Mesothelial cell of epicardium (in vitro differentiated cells): ENCODE data around the gene C20orf96. TPM values are rescaled to one million over a fixed set of nuclear protein-coding genes. Genes with fewer than 3 reads are reported as not detected.
A peak's percentile ranks its signal among the peaks of the same experiment; 100 is the strongest.

ENCODE experiments used
- DNase-seq, 2 experiments: peaks; one replicate each; pipeline ENCODE4 v3.0.0; 2021; ENCODE audit warnings: low spot score in 2 of 2; ENCODE audit not compliant: unreplicated experiment in 2 of 2
- H3K27ac Mint-ChIP-seq: 2 replicates; pipeline ENCODE4 v1.8.0; 2021; ENCODE audit warnings: mixed read lengths
- H3K27me3 Mint-ChIP-seq: 2 replicates; pipeline ENCODE4 v1.8.0; 2021; ENCODE audit warnings: low read depth, mixed read lengths
- H3K36me3 Mint-ChIP-seq: 2 replicates; pipeline ENCODE4 v1.8.0; 2021; ENCODE audit warnings: mixed read lengths
- H3K4me1 Mint-ChIP-seq: 2 replicates; pipeline ENCODE4 v1.8.0; 2021; ENCODE audit warnings: mixed read lengths
- H3K4me3 Mint-ChIP-seq: 2 replicates; pipeline ENCODE4 v1.8.0; 2021; ENCODE audit warnings: mild to moderate bottlenecking, moderate library complexity, mixed read lengths
- H3K9me3 Mint-ChIP-seq: 2 replicates; pipeline ENCODE4 v1.8.0; 2021; ENCODE audit warnings: mixed read lengths
- CTCF ChIP-seq: fragments of 200-600 bp; sonication (generic); IDR thresholded peaks from one replicate; pipeline ENCODE4 v1.5.0; 2021; ENCODE audit warnings: antibody characterized with exemption; ENCODE audit not compliant: unreplicated experiment
- total RNA-seq: library from RNA; stranded (reverse); gene quantifications from 3 replicates; pipeline ENCODE4 v1.2.1, GENCODE V29; 2021

C20orf96 gene
- total RNA-seq, 1 donor from 2014 or later, result 52.8 TPM

- Mint-ChIP-seq H3K4me3 (no peak overlapping the region), H3K27ac (no peak overlapping the region), H3K9me3 (no peaks in the 10 kb centered on the region), H3K36me3 (no peaks in the 10 kb centered on the region), H3K4me1 (peaks cover 23% of the 10 kb centered on the region), H3K27me3 (no peaks in the 10 kb centered on the region)
- no peak for DNase-seq
- TF ChIP-seq CTCF, result no peak
Measured at GRCh38 chr20:294602-295001, 4.1 kb upstream of the C20orf96 start.

GRCh38 chr20:289693-290083 is 862 bp downstream of the C20orf96 start:
- no peaks in the 10 kb centered on the region for H3K9me3 Mint-ChIP-seq
- no peak for DNase-seq
- H3K4me3 Mint-ChIP-seq, result no peak overlapping the region
- no peak for TF ChIP-seq CTCF
- no peak overlapping the region for H3K27ac Mint-ChIP-seq
- no peaks in the 10 kb centered on the region for H3K27me3 Mint-ChIP-seq
- H3K36me3 Mint-ChIP-seq, result peaks cover 12% of the 10 kb centered on the region
- H3K4me1 Mint-ChIP-seq, result peaks cover 14% of the 10 kb centered on the region

- no peak for TF ChIP-seq CTCF
- DNase-seq, result no peak
- Mint-ChIP-seq H3K9me3 (no peaks in the 10 kb centered on the region), H3K27ac (no peak overlapping the region), H3K36me3 (peaks cover 12% of the 10 kb centered on the region), H3K4me1 (peaks cover 14% of the 10 kb centered on the region), H3K27me3 (no peaks in the 10 kb centered on the region), H3K4me3 (peak overlapping the region; percentile 46)
Measured at GRCh38 chr20:288956-289692, 1.4 kb downstream of the C20orf96 start.

- DNase-seq, result no peak
- H3K27me3 Mint-ChIP-seq, result no peaks in the 10 kb centered on the region
- TF ChIP-seq CTCF, result no peak
- peaks cover 12% of the 10 kb centered on the region for H3K4me1 Mint-ChIP-seq
- no peaks in the 10 kb centered on the region for H3K9me3 Mint-ChIP-seq
- no peak overlapping the region for H3K27ac Mint-ChIP-seq
- H3K4me3 Mint-ChIP-seq, result no peak overlapping the region
- H3K36me3 Mint-ChIP-seq, result peaks cover 23% of the 10 kb centered on the region
Measured at GRCh38 chr20:286508-286907, 4.0 kb downstream of the C20orf96 start.

GRCh38 chr20:284172-284571 is 6.4 kb downstream of the C20orf96 start:
- no peak for DNase-seq
- no peak overlapping the region for H3K27ac Mint-ChIP-seq
- H3K27me3 Mint-ChIP-seq, result no peaks in the 10 kb centered on the region
- H3K4me1 Mint-ChIP-seq, result peaks cover 5% of the 10 kb centered on the region
- H3K36me3 Mint-ChIP-seq, result peaks cover 32% of the 10 kb centered on the region
- no peak overlapping the region for H3K4me3 Mint-ChIP-seq
- no peaks in the 10 kb centered on the region for H3K9me3 Mint-ChIP-seq
- TF ChIP-seq CTCF, result no peak
